Right lobe of liver (tissue), 4 donors: ENCODE data around the gene ELOVL4.

ENCODE experiments used
- POLR2A ChIP-seq: fragments of 450-650 bp; IDR thresholded peaks from one replicate; pipeline ENCODE4 v1.6.1; 2017; ENCODE audit warnings: antibody characterized with exemption, mild to moderate bottlenecking
- TF ChIP-seq, protein P1 (sequence below), 4 donors: fragments of 200-600 bp in 3 of 4; fragments of 450-650 bp in 1 of 4; IDR thresholded peaks; one replicate each; pipeline versions ENCODE4 v1.5.1 to v1.8.0; 2016 to 2022; ENCODE audit warnings: antibody characterized with exemption in 4 of 4, mild to moderate bottlenecking in 2 of 4
- donor health status: DM: no; HTN: no; CAD: no.
- donor health status: DM: no; HTN: no; CAD: no.
- donor health status: DM: no; HTN: yes; CAD: no.

- TF ChIP-seq, protein P1, sequence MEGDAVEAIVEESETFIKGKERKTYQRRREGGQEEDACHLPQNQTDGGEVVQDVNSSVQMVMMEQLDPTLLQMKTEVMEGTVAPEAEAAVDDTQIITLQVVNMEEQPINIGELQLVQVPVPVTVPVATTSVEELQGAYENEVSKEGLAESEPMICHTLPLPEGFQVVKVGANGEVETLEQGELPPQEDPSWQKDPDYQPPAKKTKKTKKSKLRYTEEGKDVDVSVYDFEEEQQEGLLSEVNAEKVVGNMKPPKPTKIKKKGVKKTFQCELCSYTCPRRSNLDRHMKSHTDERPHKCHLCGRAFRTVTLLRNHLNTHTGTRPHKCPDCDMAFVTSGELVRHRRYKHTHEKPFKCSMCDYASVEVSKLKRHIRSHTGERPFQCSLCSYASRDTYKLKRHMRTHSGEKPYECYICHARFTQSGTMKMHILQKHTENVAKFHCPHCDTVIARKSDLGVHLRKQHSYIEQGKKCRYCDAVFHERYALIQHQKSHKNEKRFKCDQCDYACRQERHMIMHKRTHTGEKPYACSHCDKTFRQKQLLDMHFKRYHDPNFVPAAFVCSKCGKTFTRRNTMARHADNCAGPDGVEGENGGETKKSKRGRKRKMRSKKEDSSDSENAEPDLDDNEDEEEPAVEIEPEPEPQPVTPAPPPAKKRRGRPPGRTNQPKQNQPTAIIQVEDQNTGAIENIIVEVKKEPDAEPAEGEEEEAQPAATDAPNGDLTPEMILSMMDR (IDR thresholded peaks at IDR 0.05), result no peak
- no peak for TF ChIP-seq POLR2A
Observed at GRCh38 chr6:79895382-79896074, 51.8 kb downstream of the ELOVL4 start.
